Neural progenitor cell (in vitro differentiated cells): ENCODE data around the gene TRMT1L. TPM values are rescaled to one million over a fixed set of nuclear protein-coding genes. Genes with fewer than 3 reads are reported as not detected.

Experiments
- DNase-seq: peaks from one replicate; pipeline ENCODE4 v3.0.0-alpha.2; 2016; ENCODE audit warnings: low spot score
- H2AFZ ChIP-seq: fragments of 200-600 bp; sonication (generic); replicated peaks from 2 replicates; pipeline ENCODE4 v1.6.1; 2016; ENCODE audit warnings: antibody characterized with exemption
- H3F3A ChIP-seq: fragments of 200-600 bp; sonication (generic); 2 replicates; pipeline ENCODE4 v1.6.1; 2016; ENCODE audit warnings: antibody characterized with exemption, low read depth
- H3K27ac ChIP-seq: fragments of 200-600 bp; sonication (generic); 2 replicates; pipeline ENCODE4 v1.5.1; 2016; ENCODE audit warnings: mild to moderate bottlenecking
- H3K27me3 ChIP-seq: fragments of 200-600 bp; sonication (generic); 2 replicates; pipeline ENCODE4 v1.6.1; 2016; ENCODE audit warnings: mild to moderate bottlenecking, moderate library complexity
- H3K36me3 ChIP-seq: fragments of 200-600 bp; sonication (generic); 2 replicates; pipeline ENCODE4 v1.5.1; 2016
- H3K4me1 ChIP-seq: fragments of 200-600 bp; sonication (generic); 2 replicates; pipeline ENCODE4 v1.6.1; 2016; ENCODE audit warnings: mixed run types
- H3K4me2 ChIP-seq: fragments of 200-600 bp; sonication (generic); 2 replicates; pipeline ENCODE4 v1.6.1; 2016
- H3K4me3 ChIP-seq: fragments of 200-600 bp; sonication (generic); 2 replicates; pipeline ENCODE4 v1.5.1; 2016
- H3K79me2 ChIP-seq: fragments of 200-600 bp; sonication (generic); 2 replicates; pipeline ENCODE4 v1.6.1; 2016; ENCODE audit warnings: low read depth
- H3K9ac ChIP-seq: fragments of 200-600 bp; sonication (generic); 2 replicates; pipeline ENCODE4 v1.6.1; 2016
- H3K9me3 ChIP-seq: fragments of 200-600 bp; sonication (generic); 2 replicates; pipeline ENCODE4 v1.5.1; 2016; ENCODE audit warnings: low read depth
- H4K20me1 ChIP-seq: fragments of 200-600 bp; sonication (generic); 2 replicates; pipeline ENCODE4 v1.6.1; 2016; ENCODE audit warnings: low read depth
- H3K27ac Mint-ChIP-seq: 3 replicates; pipeline ENCODE4 v1.8.0; 2021; ENCODE audit warnings: mixed read lengths
- H3K27me3 Mint-ChIP-seq: 2 replicates; pipeline ENCODE4 v1.8.0; 2022; ENCODE audit warnings: low read depth, mild to moderate bottlenecking, inconsistent platforms, moderate library complexity, mixed read lengths; ENCODE audit not compliant: insufficient read depth
- H3K36me3 Mint-ChIP-seq: 3 replicates; pipeline ENCODE4 v1.8.0; 2021; ENCODE audit warnings: mixed read lengths
- H3K4me1 Mint-ChIP-seq: 3 replicates; pipeline ENCODE4 v1.8.0; 2021; ENCODE audit warnings: mixed read lengths
- H3K4me3 Mint-ChIP-seq: 3 replicates; pipeline ENCODE4 v1.8.0; 2021; ENCODE audit warnings: mild to moderate bottlenecking, moderate library complexity, mixed read lengths
- H3K9me3 Mint-ChIP-seq: 3 replicates; pipeline ENCODE4 v1.8.0; 2020; ENCODE audit warnings: mixed read lengths
- EZH2 ChIP-seq: fragments of 200-600 bp; sonication (generic); IDR thresholded peaks from 2 replicates; pipeline ENCODE4 v1.6.1; 2017; ENCODE audit warnings: antibody characterized with exemption, mild to moderate bottlenecking, moderate library complexity
- EZH2phosphoT487 ChIP-seq: fragments of 200-600 bp; sonication (generic); IDR thresholded peaks from 2 replicates; pipeline ENCODE4 v1.6.1; 2017; ENCODE audit warnings: antibody characterized with exemption
- total RNA-seq: library from RNA; depleted of rRNA; stranded (reverse); fragments of >200 nt; gene quantifications from 2 replicates; pipeline ENCODE4 v1.2.3, GENCODE V29; 2015; ENCODE audit warnings: low replicate concordance
- TF ChIP-seq, protein P1 (sequence below): fragments of 200-600 bp; sonication (generic); IDR thresholded peaks from 2 replicates; pipeline ENCODE4 v1.5.1; 2017; ENCODE audit warnings: antibody characterized with exemption, mild to moderate bottlenecking

Gene TRMT1L
- total RNA-seq, 1 donor from 2014 or later, result 58.9 TPM

DNA sequence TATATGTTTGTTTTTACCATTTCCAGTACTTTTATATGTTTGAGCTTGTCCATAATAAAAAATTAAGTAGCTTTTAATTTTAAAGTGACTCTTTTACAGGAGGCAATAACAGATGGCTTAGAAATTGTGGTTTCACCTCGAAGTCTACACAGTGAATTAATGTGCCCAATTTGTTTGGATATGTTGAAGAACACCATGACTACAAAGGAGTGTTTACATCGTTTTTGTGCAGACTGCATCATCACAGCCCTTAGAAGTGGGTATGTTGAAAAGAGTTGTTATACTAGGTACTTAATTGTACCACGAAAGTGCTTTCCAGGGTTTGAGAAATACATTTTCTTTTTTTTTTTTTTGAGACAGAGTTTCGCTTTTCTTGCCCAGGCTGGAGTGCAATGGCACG lies 65.3 kb downstream of the TRMT1L start:
- H3K27me3 ChIP-seq, result no peaks in the 10 kb centered on the region
- H3K9ac ChIP-seq, result no peak overlapping the region
- Mint-ChIP-seq H3K27me3 (no peaks in the 10 kb centered on the region), H3K4me3 (no peak overlapping the region), H3K36me3 (peaks cover 57% of the 10 kb centered on the region), H3K27ac (no peak overlapping the region), H3K9me3 (peaks cover 1% of the 10 kb centered on the region), H3K4me1 (no peaks in the 10 kb centered on the region)
- H4K20me1 ChIP-seq, result peaks cover 6% of the 10 kb centered on the region
- H3K4me3 ChIP-seq, result no peak overlapping the region
- H3K4me1 ChIP-seq, result no peaks in the 10 kb centered on the region
- no peak overlapping the region for H3K4me2 ChIP-seq
- TF ChIP-seq EZH2phosphoT487, result no peak
- no peak for TF ChIP-seq EZH2
- TF ChIP-seq, protein P1, sequence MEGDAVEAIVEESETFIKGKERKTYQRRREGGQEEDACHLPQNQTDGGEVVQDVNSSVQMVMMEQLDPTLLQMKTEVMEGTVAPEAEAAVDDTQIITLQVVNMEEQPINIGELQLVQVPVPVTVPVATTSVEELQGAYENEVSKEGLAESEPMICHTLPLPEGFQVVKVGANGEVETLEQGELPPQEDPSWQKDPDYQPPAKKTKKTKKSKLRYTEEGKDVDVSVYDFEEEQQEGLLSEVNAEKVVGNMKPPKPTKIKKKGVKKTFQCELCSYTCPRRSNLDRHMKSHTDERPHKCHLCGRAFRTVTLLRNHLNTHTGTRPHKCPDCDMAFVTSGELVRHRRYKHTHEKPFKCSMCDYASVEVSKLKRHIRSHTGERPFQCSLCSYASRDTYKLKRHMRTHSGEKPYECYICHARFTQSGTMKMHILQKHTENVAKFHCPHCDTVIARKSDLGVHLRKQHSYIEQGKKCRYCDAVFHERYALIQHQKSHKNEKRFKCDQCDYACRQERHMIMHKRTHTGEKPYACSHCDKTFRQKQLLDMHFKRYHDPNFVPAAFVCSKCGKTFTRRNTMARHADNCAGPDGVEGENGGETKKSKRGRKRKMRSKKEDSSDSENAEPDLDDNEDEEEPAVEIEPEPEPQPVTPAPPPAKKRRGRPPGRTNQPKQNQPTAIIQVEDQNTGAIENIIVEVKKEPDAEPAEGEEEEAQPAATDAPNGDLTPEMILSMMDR, result no peak
- DNase-seq, result no peak
- no peaks in the 10 kb centered on the region for H3K9me3 ChIP-seq
- H3K79me2 ChIP-seq, result peaks cover 29% of the 10 kb centered on the region
- peaks cover 10% of the 10 kb centered on the region for H3K36me3 ChIP-seq
- no peak overlapping the region for H3K27ac ChIP-seq
- H2AFZ ChIP-seq, result no peak overlapping the region
- no peaks in the 10 kb centered on the region for H3F3A ChIP-seq

DNA sequence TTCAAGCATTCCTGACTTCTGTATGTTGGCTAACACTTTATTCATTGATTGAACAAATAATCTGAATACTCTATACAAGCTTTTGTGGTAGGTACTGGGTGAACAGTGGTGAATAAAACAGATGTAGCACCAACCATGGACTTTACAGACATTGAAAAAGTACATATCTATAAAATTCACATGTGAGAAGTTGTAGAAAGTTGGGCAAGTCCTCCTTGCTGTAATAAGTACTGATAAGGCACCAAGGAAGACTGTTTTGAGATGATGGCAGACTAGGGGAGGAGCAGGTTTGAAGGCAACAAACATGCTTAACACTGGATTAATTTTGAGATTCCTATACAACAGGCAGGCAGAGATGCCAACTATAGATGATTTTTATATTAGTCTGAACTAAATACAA lies 69.0 kb downstream of the TRMT1L start:
- H3K4me3 Mint-ChIP-seq, result no peak overlapping the region
- H3K9ac ChIP-seq, result no peak overlapping the region
- no peak overlapping the region for H2AFZ ChIP-seq
- H3K36me3 ChIP-seq, result peaks cover 10% of the 10 kb centered on the region
- peaks cover 60% of the 10 kb centered on the region for H3K79me2 ChIP-seq
- TF ChIP-seq EZH2phosphoT487 (no peak), EZH2 (no peak)
- TF ChIP-seq, protein P1, result no peak
- H4K20me1 ChIP-seq, result peaks cover 19% of the 10 kb centered on the region
- no peaks in the 10 kb centered on the region for H3F3A ChIP-seq
- H3K4me1 Mint-ChIP-seq, result no peaks in the 10 kb centered on the region
- no peak overlapping the region for H3K27ac Mint-ChIP-seq
- no peaks in the 10 kb centered on the region for H3K4me1 ChIP-seq
- peaks cover 29% of the 10 kb centered on the region for H3K9me3 Mint-ChIP-seq
- no peaks in the 10 kb centered on the region for H3K27me3 Mint-ChIP-seq
- no peak overlapping the region for H3K4me2 ChIP-seq
- H3K27me3 ChIP-seq, result no peaks in the 10 kb centered on the region
- no peaks in the 10 kb centered on the region for H3K9me3 ChIP-seq
- DNase-seq, result no peak
- H3K4me3 ChIP-seq, result no peak overlapping the region
- H3K36me3 Mint-ChIP-seq, result peaks cover 58% of the 10 kb centered on the region
- H3K27ac ChIP-seq, result no peak overlapping the region

DNA sequence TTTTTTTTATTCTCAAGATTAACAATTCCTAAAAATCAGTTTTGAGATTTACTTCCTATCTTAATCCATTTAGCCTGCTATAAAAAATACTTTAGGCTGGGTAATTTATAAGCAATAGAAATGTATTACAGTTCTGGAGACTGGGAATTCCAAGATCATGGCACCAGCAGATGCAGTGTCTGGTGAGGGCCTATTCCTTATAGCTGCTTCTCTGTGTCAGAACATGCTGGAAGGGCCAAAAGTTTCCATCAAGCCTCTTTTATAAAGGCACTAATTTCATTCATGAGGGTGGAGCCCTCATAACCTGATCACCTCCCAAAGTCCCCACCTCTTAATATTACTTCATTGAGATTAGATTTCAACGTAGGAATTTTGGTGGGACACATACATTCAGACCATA lies 69.7 kb downstream of the TRMT1L start:
- H3F3A ChIP-seq, result no peaks in the 10 kb centered on the region
- H3K4me1 ChIP-seq, result no peaks in the 10 kb centered on the region
- Mint-ChIP-seq H3K9me3 (peaks cover 33% of the 10 kb centered on the region), H3K4me1 (no peaks in the 10 kb centered on the region), H3K27ac (no peak overlapping the region), H3K36me3 (peaks cover 58% of the 10 kb centered on the region), H3K4me3 (no peak overlapping the region), H3K27me3 (no peaks in the 10 kb centered on the region)
- H3K79me2 ChIP-seq, result peaks cover 67% of the 10 kb centered on the region
- no peak overlapping the region for H3K9ac ChIP-seq
- H3K27ac ChIP-seq, result no peak overlapping the region
- H4K20me1 ChIP-seq, result peaks cover 20% of the 10 kb centered on the region
- H2AFZ ChIP-seq, result no peak overlapping the region
- TF ChIP-seq, protein P1, result no peak
- no peak for TF ChIP-seq EZH2phosphoT487
- no peak for TF ChIP-seq EZH2
- no peak overlapping the region for H3K4me2 ChIP-seq
- H3K9me3 ChIP-seq, result no peaks in the 10 kb centered on the region
- H3K36me3 ChIP-seq, result peaks cover 10% of the 10 kb centered on the region
- no peak overlapping the region for H3K4me3 ChIP-seq
- H3K27me3 ChIP-seq, result no peaks in the 10 kb centered on the region
- no peak for DNase-seq
